Inflammatory macrophage treated with lipopolysaccharide for 4 hours (primary cell): ENCODE results near the gene NRDC.
A peak's percentile ranks its signal among the peaks of the same experiment; 100 is the strongest.

ENCODE experiments used
- DNase-seq: peaks from one replicate; pipeline ENCODE4 v3.0.0-alpha.2; 2020

Gene NRDC

DNA sequence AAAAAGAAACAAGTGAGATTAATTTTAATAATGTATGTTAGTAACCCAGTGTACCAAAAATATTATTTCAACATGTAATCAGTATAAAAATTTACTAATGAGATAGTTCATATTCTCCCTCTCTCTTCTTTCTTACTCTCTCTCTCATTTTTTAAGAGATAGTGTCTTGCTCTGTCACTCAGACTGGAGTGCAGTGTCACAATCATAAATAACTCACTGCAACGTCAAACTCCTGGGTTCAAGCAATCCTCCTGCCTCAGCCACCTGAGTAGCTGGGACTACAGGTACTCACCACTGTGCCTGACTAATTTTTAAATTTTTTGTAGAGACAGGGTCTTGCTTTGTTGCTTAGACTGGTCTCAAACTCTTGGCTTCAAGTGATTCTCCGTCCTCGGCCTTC lies 123.9 kb downstream of the NRDC start:
- no peak for DNase-seq

- no peak for DNase-seq
Measured at GRCh38 chr1:51753969-51754368, 124.6 kb downstream of the NRDC start.

DNA sequence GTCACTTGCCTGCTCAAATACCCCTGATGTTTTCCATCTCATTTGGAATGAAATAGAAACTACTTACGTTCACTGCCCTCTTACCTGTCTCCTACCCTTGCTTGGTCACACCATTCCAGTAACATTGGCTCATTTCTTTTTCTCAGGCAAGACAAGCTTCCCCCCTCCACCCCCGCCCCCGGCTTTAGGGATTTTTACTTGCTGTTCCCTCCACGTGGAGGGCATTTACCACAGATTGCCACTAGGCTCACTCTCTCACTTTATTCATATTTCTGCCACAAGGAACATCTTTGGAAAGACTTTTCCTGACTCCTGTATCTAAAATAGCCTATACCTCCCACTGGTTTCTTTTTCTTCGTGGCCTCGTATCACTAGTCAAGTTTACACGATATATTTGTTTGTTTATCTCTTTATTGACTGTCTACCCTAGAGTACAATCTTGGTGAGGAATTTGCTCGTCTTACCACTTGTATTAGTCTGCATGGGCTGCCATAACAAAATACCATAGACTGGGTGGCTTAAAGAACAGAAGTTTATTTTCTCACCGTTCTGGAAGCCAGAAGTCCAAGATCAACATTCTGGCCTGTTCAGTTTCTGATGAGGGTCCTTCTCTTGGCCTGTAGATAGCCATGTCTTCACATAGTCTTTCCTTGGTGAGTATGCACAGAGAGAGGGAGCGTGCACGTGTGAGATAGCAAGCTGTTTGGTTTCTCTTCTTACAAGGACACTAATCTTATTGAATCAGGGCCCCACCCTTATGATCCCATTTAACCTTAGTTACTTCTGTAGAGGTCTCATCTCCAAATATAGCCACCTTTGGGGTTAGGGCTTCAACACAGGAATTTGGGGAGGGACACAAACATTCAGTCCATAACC lies 126.2 kb downstream of the NRDC start:
- DNase-seq = no peak

DNA sequence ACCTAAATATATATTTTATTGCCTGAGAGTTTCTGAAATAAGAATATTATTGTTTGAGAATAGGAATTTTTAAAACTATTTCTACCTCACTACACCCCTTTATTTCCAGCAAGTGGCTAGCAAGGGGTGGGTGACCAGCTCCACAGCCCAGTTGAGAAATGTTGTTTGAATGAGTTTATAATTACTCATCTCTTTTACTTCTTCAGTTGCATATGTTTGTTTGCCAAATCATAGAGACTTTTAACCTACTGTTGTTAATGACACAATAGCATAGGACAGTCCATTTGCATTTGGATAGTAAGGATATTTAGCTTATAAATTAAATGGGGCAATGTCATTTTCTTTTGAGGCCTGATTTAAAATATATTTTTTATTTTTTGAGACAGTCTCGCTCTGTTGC lies 127.8 kb downstream of the NRDC start:
- DNase-seq = peak; percentile 39

DNA sequence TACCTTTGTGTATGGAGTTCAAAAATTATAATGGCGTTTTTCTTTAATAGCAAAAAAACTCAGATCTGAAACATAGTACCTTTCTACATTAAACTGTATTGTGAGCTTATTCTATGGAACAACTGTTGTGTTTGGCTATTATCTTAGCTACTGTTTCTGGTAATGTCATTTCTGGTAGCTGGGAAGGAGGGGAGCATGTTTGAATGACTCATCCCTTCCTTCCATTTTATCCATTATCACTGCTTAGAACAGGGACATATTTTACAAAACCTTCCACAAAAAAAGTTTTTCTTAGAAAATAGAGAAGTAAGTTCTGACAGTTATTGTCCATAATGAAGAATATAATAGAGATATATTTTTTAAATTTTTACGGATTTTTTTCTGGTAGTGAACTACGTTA lies 128.3 kb downstream of the NRDC start:
- DNase-seq = no peak

DNA sequence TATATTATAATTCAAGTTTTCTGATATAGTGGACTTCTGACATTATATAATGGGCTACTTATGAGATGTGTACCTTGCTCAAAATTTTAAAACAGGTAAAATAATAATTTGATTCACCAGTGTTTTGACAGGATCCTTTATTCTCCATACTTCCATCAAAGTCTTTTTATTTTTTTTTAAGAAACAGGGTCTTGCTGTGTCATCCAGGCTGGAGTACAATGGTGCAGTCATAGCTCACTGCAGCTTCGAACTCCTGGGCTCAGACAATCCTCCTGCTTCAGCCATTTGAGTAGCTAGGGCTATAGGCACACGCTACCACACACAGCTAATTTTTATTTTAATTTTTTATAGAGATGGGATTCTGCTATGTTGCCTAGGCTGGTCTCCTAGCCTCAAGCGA lies 129.4 kb downstream of the NRDC start:
- no peak for DNase-seq

- DNase-seq = no peak
Measured at GRCh38 chr1:51745304-51745570, 133.3 kb downstream of the NRDC start.

- DNase-seq = no peak
Measured at GRCh38 chr1:51744506-51745303, 133.8 kb downstream of the NRDC start.

GRCh38 chr1:51741121-51741681 lies 137.3 kb downstream of the NRDC start:
- no peak for DNase-seq

GRCh38 chr1:51740652-51741051 lies 137.9 kb downstream of the NRDC start:
- DNase-seq = no peak
